ENCODE data around the gene PROK2.

PROK2 gene

GRCh38 chr3:71805691-71806090, 20.7 kb upstream of the PROK2 start:
- DNase-seq (ENCODE audit: low read depth in 2 of 2), result no peak
- TF ChIP-seq, protein P1, sequence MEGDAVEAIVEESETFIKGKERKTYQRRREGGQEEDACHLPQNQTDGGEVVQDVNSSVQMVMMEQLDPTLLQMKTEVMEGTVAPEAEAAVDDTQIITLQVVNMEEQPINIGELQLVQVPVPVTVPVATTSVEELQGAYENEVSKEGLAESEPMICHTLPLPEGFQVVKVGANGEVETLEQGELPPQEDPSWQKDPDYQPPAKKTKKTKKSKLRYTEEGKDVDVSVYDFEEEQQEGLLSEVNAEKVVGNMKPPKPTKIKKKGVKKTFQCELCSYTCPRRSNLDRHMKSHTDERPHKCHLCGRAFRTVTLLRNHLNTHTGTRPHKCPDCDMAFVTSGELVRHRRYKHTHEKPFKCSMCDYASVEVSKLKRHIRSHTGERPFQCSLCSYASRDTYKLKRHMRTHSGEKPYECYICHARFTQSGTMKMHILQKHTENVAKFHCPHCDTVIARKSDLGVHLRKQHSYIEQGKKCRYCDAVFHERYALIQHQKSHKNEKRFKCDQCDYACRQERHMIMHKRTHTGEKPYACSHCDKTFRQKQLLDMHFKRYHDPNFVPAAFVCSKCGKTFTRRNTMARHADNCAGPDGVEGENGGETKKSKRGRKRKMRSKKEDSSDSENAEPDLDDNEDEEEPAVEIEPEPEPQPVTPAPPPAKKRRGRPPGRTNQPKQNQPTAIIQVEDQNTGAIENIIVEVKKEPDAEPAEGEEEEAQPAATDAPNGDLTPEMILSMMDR (IDR thresholded peaks at IDR 0.05; ENCODE audit: low read depth, low read length), result no peak
- no peak overlapping the region for H3K4me3 ChIP-seq (replicated peaks in 1 of 2; ENCODE audit: low read depth in 2 of 2, low read length in 2 of 2)

- TF ChIP-seq, protein P1 (IDR thresholded peaks at IDR 0.05; ENCODE audit: low read depth, low read length), result no peak
- DNase-seq (ENCODE audit: low read depth in 2 of 2), result no peak
- no peak overlapping the region for H3K4me3 ChIP-seq (replicated peaks in 1 of 2; ENCODE audit: low read depth in 2 of 2, low read length in 2 of 2)
Observed at GRCh38 chr3:71805199-71805598, 20.3 kb upstream of the PROK2 start.

DNA sequence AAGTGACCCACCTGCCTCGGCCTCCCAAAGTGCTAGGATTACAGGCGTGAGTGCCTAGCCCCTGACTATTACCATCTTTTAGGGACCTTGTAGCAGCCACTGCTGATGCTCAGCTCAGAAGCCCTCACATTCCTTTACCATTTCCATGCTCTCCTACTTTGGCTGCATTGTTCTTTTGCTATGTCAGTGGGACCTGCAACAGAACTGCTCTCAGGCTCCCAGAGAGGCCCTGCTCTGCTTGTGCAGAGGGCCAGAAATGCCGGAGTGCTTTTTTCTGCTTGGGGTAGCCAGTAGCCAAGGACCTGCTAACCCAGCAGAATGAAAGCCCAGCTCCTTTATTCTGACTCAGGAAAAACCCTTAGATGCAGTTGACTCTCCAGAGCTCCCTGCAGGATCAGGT, 18.3 kb upstream of the PROK2 start:
- TF ChIP-seq, protein P1 (IDR thresholded peaks at IDR 0.05; ENCODE audit: low read depth, low read length), result no peak
- H3K4me3 ChIP-seq (replicated peaks in 1 of 2; ENCODE audit: low read depth in 2 of 2, low read length in 2 of 2), result no peak overlapping the region
- DNase-seq (ENCODE audit: low read depth in 2 of 2), result no peak

DNA sequence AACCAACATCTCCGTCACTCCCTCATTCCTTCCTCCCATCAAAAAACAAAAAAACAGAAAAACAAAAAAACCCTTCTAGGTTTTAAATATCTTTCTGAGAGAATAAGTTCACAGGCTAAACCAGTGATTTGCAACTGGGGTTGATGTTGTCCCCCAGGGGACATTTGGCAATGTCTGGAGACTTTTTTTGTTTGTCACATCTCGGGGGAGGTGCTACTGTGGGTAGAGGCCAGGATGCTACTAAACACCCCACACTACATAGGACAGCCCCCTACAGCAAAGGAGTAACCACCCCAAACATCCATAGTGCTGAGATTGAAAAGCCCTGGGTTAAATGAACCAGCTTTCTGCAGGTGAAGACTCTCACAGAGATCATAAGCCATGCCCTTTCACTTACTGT, 17.0 kb upstream of the PROK2 start:
- no peak for DNase-seq (ENCODE audit: low read depth in 2 of 2)
- H3K4me3 ChIP-seq (replicated peaks in 1 of 2; ENCODE audit: low read depth in 2 of 2, low read length in 2 of 2), result no peak overlapping the region
- TF ChIP-seq, protein P1 (IDR thresholded peaks at IDR 0.05; ENCODE audit: low read depth, low read length), result no peak

GRCh38 chr3:71800023-71800422, 15.1 kb upstream of the PROK2 start:
- TF ChIP-seq, protein P1 (IDR thresholded peaks at IDR 0.05; ENCODE audit: low read depth, low read length), result no peak
- no peak for DNase-seq (ENCODE audit: low read depth in 2 of 2)
- no peak overlapping the region for H3K4me3 ChIP-seq (replicated peaks in 1 of 2; ENCODE audit: low read depth in 2 of 2, low read length in 2 of 2)

DNA sequence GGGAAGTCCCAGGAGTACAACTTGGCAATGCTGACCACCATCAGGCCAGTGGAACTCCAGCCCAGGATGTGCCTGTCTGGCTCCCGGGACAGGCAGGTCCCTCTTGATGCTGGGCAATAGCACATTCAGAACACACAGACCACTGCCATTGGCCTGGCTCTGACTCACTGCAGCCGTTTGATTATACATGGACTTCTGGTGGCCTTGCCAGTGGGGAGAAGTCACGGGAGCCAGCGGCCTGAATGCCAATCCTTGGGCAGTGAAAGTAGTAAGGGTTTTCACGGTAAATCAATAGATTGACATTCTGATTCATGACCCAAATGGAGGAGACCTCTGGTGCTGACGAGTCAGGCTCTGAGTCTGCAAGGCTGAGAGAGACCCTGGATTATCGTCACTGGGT, 12.5 kb upstream of the PROK2 start:
- TF ChIP-seq, protein P1 (IDR thresholded peaks at IDR 0.05; ENCODE audit: low read depth, low read length), result no peak
- DNase-seq (ENCODE audit: low read depth in 2 of 2), result no peak
- H3K4me3 ChIP-seq (replicated peaks in 1 of 2; ENCODE audit: low read depth in 2 of 2, low read length in 2 of 2), result no peak overlapping the region

- DNase-seq (ENCODE audit: low read depth in 2 of 2), result no peak
- H3K4me3 ChIP-seq (replicated peaks in 1 of 2; ENCODE audit: low read depth in 2 of 2, low read length in 2 of 2), result no peak overlapping the region
- TF ChIP-seq, protein P1 (IDR thresholded peaks at IDR 0.05; ENCODE audit: low read depth, low read length), result no peak
Observed at GRCh38 chr3:71796290-71796689, 11.3 kb upstream of the PROK2 start.
